HEK293T (cell line): ENCODE data around the gene ARHGAP30.
A peak's percentile ranks its signal among the peaks of the same experiment; 100 is the strongest.
"Not testable (repeated sequence)": the region's sequence is repeated elsewhere in the genome, so short reads cannot be mapped to it uniquely, and the experiment has no call there.

Source experiments
- CTCF ChIA-PET: fragments of 350-600 bp; formaldehyde crosslinking; extraction: SDS; loops from one replicate; lab custom pipeline; 2021; ENCODE audit warnings: antibody characterized with exemption, inconsistent platforms; lab: Yijun Ruan, JAX
- POLR2A ChIA-PET: fragments of 350-600 bp; formaldehyde crosslinking; extraction: SDS; loops from one replicate; lab custom pipeline; 2020; ENCODE audit warnings: antibody characterized with exemption, inconsistent platforms; lab: Yijun Ruan, JAX
- DNase-seq: peaks from one replicate; pipeline ENCODE4 v3.0.0; 2012; ENCODE audit warnings: mixed read lengths; ENCODE audit errors: extremely low spot score
- ARNT ChIP-seq: fragments of 450-650 bp; IDR thresholded peaks from 2 replicates; pipeline ENCODE4 v1.6.1; 2017; ENCODE audit warnings: mild to moderate bottlenecking
- BHLHE40 ChIP-seq: fragments of 450-650 bp; IDR thresholded peaks from 2 replicates; pipeline ENCODE4 v1.6.1; 2016; ENCODE audit warnings: mild to moderate bottlenecking, moderate library complexity, borderline replicate concordance
- CTBP1 ChIP-seq: fragments of 450-650 bp; IDR thresholded peaks from 2 replicates; pipeline ENCODE4 v1.6.1; 2016; ENCODE audit warnings: borderline replicate concordance
- ELF4 ChIP-seq: fragments of 450-650 bp; IDR thresholded peaks from 2 replicates; pipeline ENCODE4 v1.6.1; 2017; ENCODE audit warnings: antibody characterized with exemption
- FOXA1 ChIP-seq: fragments of 450-650 bp; IDR thresholded peaks from 2 replicates; pipeline ENCODE4 v1.6.1; 2016; ENCODE audit warnings: mild to moderate bottlenecking
- FOXK2 ChIP-seq: fragments of 450-650 bp; IDR thresholded peaks from 2 replicates; pipeline ENCODE4 v1.6.1; 2016; ENCODE audit warnings: mild to moderate bottlenecking
- FOXM1 ChIP-seq: fragments of 450-650 bp; IDR thresholded peaks from 2 replicates; pipeline ENCODE4 v1.6.1; 2017; ENCODE audit warnings: mild to moderate bottlenecking, borderline replicate concordance
- HDGF ChIP-seq: fragments of 450-650 bp; IDR thresholded peaks from 2 replicates; pipeline ENCODE4 v1.6.1; 2017; ENCODE audit warnings: antibody characterized with exemption, borderline replicate concordance
- L3MBTL2 ChIP-seq: fragments of 450-650 bp; conservative IDR thresholded peaks from 2 replicates; pipeline ENCODE4 v1.6.1; 2016; ENCODE audit warnings: mild to moderate bottlenecking
- LEF1 ChIP-seq: fragments of 450-650 bp; IDR thresholded peaks from 2 replicates; pipeline ENCODE4 v1.6.1; 2017; ENCODE audit warnings: mild to moderate bottlenecking, borderline replicate concordance
- NFRKB ChIP-seq: fragments of 450-650 bp; IDR thresholded peaks from 2 replicates; pipeline ENCODE4 v1.6.1; 2016; ENCODE audit warnings: mild to moderate bottlenecking, moderate library complexity
- PKNOX1 ChIP-seq: fragments of 450-650 bp; IDR thresholded peaks from 2 replicates; pipeline ENCODE4 v1.6.1; 2016
- SP1 ChIP-seq: fragments of 450-650 bp; IDR thresholded peaks from 2 replicates; pipeline ENCODE4 v1.6.1; 2017
- SUZ12 ChIP-seq: fragments of 450-650 bp; IDR thresholded peaks from 2 replicates; pipeline ENCODE4 v1.6.1; 2016; ENCODE audit warnings: mild to moderate bottlenecking
- TARDBP ChIP-seq: fragments of 450-650 bp; IDR thresholded peaks from 2 replicates; pipeline ENCODE4 v1.6.1; 2016
- ZNF384 ChIP-seq: fragments of 450-650 bp; IDR thresholded peaks from 2 replicates; pipeline ENCODE4 v1.6.1; 2016

The ARHGAP30 gene

GRCh38 chr1:161069731-161070270, at the start of gene ARHGAP30:
Gene ARHGAP30, minus strand, starts transcription at chr1:161069891. Its CDS starts 267 bp downstream, at chr1:161069624.
- no peak for DNase-seq
- TF ChIP-seq CTBP1, result no peak
- no peak for TF ChIP-seq NFRKB
- TF ChIP-seq SP1, result no peak
- no peak for TF ChIP-seq LEF1
- TF ChIP-seq PKNOX1, result no peak
- TF ChIP-seq L3MBTL2, result no peak
- no peak for TF ChIP-seq SUZ12
- no peak for TF ChIP-seq FOXK2
- TF ChIP-seq BHLHE40, result no peak
- no peak for TF ChIP-seq ELF4
- no peak for TF ChIP-seq HDGF
- no peak for TF ChIP-seq ARNT
- no peak for TF ChIP-seq FOXA1
- no peak for TF ChIP-seq TARDBP
- TF ChIP-seq FOXM1, result no peak
- TF ChIP-seq ZNF384, result no peak
- CTCF ChIA-PET, result interaction anchor here (0.5 kb wide), 1 partner anchor 79 kb away, joined by 3 read pairs; no protein-coding TSS in a partner anchor
- POLR2A ChIA-PET, result no interaction called here

GRCh38 chr1:161117759-161118581, 48.3 kb upstream of the ARHGAP30 start, which contains the start of the genes NIT1 and PFDN2:
Gene NIT1, plus strand, starts transcription at chr1:161118105. Its CDS starts 72 bp downstream, at chr1:161118177.
Gene PFDN2, minus strand, starts transcription at chr1:161118037. Its CDS starts 11 bp downstream, at chr1:161118026.
- TF ChIP-seq SUZ12 (no peak), HDGF (0 out of 2 replicates have a peak, but pooled peaks have one; percentile 38), FOXA1 (no peak), L3MBTL2 (0 out of 2 replicates have a peak, but pooled peaks have one; percentile 22), NFRKB (no peak)
- POLR2A ChIA-PET, result interaction anchor here (0.6 to 1.7 kb wide), 11 partner anchors 13 to 97 kb away, joined by 3 to 13 read pairs (median 5); partner anchors contain the start of genes DEDD, F11R, KLHDC9 and PPOX
- peak; percentile 96 for DNase-seq
- CTCF ChIA-PET, result interaction anchor here (0.6 to 0.8 kb wide), 3 partner anchors 19 to 100 kb away, joined by 3 to 5 read pairs (median 3); no protein-coding TSS in a partner anchor

- DNase-seq, POLR2A ChIA-PET, CTCF ChIA-PET: not testable (repeated sequence)
These were observed 46.3 kb upstream of the ARHGAP30 start for GRCh38 chr1:161115961-161116360.

GRCh38 chr1:161115132-161115711, 45.5 kb upstream of the ARHGAP30 start:
- ChIA-PET POLR2A (interaction anchor here (0.7 kb wide), 1 partner anchor 70 kb away, joined by 3 read pairs; no protein-coding TSS in a partner anchor), CTCF (no interaction called here)
- no peak for DNase-seq
- no peak for TF ChIP-seq SP1
- TF ChIP-seq HDGF, result no peak
- no peak for TF ChIP-seq PKNOX1
- no peak; the same call in 1 of the 2 replicates for TF ChIP-seq L3MBTL2
- TF ChIP-seq ZNF384, result no peak
- no peak for TF ChIP-seq SUZ12
- no peak for TF ChIP-seq LEF1
- no peak for TF ChIP-seq ARNT
- TF ChIP-seq NFRKB, result no peak
- TF ChIP-seq FOXM1, result no peak
- TF ChIP-seq FOXK2, result no peak
- TF ChIP-seq ELF4, result no peak

- POLR2A ChIA-PET, result interaction anchor here (0.7 kb wide), 1 partner anchor 70 kb away, joined by 3 read pairs; no protein-coding TSS in a partner anchor
- TF ChIP-seq HDGF, result no peak
- TF ChIP-seq ZNF384, result no peak
- no peak for TF ChIP-seq ELF4
- TF ChIP-seq SUZ12, result no peak
- no peak for TF ChIP-seq TARDBP
- TF ChIP-seq PKNOX1, result no peak
- TF ChIP-seq NFRKB, result no peak
- no peak for TF ChIP-seq ARNT
- no peak for TF ChIP-seq BHLHE40
- no peak for TF ChIP-seq LEF1
- TF ChIP-seq SP1, result no peak
- no peak for TF ChIP-seq FOXA1
- no peak for TF ChIP-seq FOXM1
- no peak for TF ChIP-seq CTBP1
- TF ChIP-seq FOXK2, result no peak
- TF ChIP-seq L3MBTL2, result no peak
- CTCF ChIA-PET, result no interaction called here
- no peak for DNase-seq
These were observed 44.9 kb upstream of the ARHGAP30 start for GRCh38 chr1:161114556-161114955.

GRCh38 chr1:161113915-161114314, 44.2 kb upstream of the ARHGAP30 start:
- TF ChIP-seq SP1, result no peak
- no peak for TF ChIP-seq FOXA1
- TF ChIP-seq ARNT, result no peak
- no peak for TF ChIP-seq FOXK2
- TF ChIP-seq FOXM1, result no peak
- no peak for TF ChIP-seq NFRKB
- TF ChIP-seq L3MBTL2, result no peak
- TF ChIP-seq LEF1, result no peak
- no peak for TF ChIP-seq HDGF
- no peak for TF ChIP-seq SUZ12
- no peak for TF ChIP-seq ZNF384
- no peak for TF ChIP-seq TARDBP
- TF ChIP-seq BHLHE40, result no peak
- TF ChIP-seq ELF4, result no peak
- TF ChIP-seq CTBP1, result no peak
- no peak for TF ChIP-seq PKNOX1
- no peak for DNase-seq
- CTCF ChIA-PET, result no interaction called here
- POLR2A ChIA-PET, result interaction anchor here (0.6 kb wide), 1 partner anchor 19 kb away, joined by 3 read pairs; no protein-coding TSS in a partner anchor
